Measurements from ENCODE around the gene SRP9.
A peak's percentile ranks its signal among the peaks of the same experiment; 100 is the strongest.
"Not testable (repeated sequence)": the region's sequence is repeated elsewhere in the genome, so short reads cannot be mapped to it uniquely, and the experiment has no call there.

SRP9 gene

DNA sequence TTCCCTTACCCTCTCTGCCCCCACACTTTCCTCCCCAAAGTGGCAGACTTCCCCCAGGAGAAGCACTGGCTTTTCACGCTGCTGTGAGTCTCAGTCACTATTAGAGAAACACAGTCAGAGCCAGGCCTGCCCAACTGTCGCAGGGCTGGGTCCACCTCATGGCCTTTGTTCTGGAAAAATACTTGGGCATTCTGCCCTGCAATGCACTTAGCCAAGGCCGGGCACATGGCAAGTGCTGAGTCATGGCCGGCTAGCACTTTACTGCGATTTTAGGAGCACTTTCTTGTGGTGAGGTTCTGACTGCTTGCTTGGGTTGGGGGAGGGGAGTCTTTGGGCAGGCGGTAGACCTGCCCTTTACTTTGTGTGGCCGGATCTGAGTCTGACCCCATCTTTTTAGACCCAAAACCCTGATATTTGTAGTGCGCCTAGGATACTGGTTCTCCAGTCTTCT, 40.0 kb downstream of the SRP9 start:
- peak; percentile 88 to 94 for DNase-seq

DNA sequence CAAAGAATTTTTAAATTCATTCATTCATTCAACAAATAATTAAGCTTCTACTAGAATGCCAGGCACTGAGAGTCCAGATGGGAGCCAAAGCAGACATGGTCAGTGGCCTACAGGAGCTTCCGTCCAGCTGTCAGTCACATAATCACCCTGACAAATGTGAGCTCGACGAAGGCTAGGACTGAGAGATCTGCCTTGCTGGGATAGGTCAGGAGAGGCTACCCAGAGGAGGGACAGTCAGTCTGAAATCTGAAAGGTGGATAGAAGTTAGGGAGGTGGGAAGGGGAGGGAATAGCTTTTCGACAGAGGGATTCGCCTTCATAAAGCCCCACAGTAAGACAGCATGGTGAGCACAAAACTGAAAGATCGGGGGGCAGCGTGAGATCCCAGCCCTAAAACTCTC, 40.6 kb downstream of the SRP9 start:
- DNase-seq: no peak

DNA sequence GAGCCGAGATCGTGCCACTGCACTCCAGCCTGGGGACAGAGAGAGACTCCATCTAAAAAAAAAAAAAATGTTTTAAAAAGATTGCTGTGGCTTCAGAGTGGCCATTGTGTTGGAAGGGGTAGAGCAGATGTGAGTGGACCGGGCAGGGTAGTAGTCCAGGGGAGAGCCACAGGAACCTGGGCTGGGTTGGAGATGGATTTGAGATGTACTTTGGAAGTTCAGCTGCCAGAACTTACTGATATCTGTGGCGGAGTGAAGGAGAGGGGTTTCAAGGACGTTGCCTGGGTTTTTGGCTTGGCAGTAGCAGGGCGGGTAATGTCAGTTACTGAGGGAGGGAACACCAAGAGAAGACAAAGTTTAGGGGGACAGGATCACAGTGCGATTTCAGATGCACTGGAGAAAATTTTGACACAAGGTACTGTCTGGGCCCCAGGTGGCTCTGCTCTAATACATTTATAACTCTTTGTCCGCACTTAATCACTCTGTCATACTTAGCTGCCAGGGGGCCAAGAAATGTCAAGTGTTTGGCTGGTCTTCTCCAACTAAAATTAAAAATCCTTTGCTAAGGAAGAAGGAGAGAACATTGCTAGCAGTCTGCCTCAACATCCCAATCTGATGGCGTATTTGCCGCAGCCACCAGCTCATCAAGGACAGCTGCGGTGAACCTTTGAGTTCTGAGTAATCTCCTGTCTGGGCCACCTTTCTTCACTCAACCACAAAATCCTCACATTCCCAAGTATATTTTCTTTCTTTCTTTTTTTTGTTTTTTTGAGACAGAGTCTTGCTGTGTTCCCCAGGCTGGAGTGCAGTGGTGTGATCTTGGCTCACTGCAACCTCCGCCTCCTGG, 41.9 kb downstream of the SRP9 start:
- no peak for DNase-seq

DNA sequence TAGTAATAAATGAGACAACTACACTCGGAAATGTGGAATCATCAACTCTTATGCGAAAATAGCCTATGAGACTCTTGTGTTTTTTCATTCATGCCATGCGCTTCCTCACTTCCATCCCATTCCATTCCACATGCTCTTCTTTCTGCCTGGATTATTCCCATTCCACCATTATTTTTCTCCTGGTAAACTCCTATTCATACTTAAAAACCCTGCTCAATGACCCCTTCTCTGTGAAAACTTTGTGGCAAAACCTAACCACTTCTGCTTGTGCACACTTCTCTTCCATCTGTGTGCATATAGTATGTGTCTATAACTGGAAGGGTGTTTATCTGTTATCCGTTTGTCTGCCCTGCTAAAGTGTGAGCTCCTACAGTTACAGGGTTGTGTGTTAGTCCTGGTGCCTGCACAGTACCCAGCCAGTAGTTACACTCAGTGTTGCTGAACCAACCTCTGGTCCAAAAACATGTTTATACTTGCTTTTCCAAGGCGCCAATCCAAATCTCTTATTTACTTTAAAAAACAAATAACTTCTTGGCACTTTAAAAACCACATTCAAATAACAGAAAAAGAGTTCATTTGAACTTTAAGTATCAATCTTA, 43.0 kb downstream of the SRP9 start:
- peak in 1 of 2 experiments; percentile 5 for DNase-seq

GRCh38 chr1:225822655-225823403, 45.2 kb downstream of the SRP9 start:
- no peak for DNase-seq

DNA sequence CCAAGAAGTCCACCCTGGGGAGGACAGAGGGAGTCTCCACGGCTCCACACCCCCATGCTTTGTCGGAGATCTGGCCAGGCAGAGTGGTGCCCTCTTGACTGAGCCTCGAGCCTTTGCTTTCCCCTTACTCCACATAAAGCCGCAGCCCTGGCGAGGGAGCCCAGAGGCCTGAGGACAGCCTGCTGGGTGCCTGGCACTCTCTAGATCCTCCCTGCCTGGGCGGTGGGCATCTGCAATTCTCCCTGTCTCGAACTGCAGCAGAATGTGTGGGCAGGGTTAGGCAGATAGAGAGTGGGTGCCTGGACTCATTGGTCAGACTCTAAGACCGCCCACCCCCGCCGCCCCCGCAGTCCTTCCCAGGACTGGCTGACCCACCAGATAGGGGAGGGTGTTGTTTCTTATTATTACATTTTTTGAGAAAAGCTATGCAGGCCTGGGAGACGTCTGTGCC, 46.2 kb downstream of the SRP9 start:
- DNase-seq: no peak

DNA sequence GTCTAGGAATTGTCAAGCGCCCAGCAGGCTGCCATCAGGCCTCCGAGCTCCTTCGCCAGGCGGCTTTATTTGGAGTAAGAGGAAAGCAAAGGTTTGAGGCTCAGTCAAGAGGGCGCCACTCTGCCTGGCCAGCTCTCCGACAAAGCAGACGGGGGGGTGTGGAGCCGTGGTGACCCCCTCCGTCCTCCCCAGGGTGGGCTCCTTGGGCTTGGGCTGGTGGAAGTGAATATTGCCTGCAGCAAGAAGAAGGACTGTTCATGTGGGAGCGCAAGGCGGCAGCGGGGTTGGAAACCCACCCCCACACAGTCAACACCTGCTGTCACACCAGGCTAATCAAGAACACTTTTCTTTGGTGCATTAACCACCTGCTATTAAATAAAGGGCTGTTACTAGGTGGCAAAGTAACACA, 46.9 kb downstream of the SRP9 start:
- no peak for DNase-seq

GRCh38 chr1:225825078-225825477, 47.5 kb downstream of the SRP9 start:
- DNase-seq: no peak

- no peak for DNase-seq
These were observed 48.0 kb downstream of the SRP9 start for GRCh38 chr1:225825607-225826007.

DNA sequence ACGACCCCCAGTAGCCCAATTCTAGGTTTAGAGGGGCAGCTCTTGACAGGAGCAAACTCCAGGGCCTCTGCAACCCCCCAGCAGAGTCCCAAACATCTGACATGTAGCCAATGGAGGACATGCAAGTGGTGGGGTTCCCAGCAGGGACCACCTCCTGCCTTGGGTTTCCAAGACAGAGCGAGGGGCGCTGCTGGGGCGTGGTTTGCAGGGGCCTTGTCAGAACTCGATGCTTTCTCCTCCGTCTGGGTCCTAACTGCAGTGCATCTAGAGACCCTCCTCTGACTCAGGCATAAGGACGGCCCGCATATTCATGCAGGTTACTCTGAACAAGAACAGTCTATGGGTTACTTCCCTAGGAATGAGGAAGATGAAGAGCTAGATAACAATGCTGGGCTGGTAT, 49.5 kb downstream of the SRP9 start:
- DNase-seq: no peak

DNA sequence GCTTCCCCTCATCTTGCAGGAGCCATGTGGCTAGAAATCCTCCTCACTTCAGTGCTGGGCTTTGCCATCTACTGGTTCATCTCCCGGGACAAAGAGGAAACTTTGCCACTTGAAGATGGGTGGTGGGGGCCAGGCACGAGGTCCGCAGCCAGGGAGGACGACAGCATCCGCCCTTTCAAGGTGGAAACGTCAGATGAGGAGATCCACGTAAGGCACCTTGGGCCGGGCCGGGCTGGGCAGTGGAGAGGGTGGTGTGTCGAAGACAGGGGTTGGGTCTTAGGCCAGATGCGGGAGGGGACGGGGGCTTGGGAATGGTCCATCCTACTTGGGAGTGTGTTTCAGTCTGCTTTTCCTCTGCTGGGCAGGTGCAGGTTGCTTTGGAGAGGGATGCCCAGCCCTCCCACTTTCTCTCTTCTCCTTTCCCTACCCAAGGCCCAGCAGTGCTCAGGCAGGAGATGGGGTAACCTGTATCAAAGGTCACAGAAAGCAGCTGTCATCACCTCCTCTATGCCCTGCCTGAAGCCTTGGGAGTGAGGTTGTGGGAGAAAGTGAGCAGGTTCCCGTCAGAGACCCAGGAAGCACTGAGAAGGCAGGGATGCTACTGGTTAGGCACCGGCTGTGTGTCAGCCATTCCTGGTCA, 51.2 kb downstream of the SRP9 start:
- no peak for DNase-seq

DNA sequence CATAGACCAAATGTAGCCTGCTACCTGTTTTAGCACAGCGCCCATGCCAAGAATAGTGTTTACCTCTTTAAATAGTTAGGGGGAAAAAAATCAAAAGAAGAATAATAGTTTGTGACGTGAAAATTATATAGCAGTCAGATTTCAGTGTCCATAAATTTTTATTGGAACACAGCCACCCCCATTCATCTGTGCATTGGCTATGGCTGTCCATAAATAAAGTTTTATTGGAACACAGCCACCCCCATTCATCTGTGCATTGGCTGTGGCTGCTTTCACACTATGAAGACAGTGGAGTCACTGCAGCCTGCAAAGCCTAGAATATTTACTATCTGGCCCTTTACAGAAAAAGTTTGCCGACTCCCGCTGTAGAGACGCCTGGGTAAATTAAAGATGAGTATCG, 53.2 kb downstream of the SRP9 start:
- peak; percentile 11 to 73 for DNase-seq

DNA sequence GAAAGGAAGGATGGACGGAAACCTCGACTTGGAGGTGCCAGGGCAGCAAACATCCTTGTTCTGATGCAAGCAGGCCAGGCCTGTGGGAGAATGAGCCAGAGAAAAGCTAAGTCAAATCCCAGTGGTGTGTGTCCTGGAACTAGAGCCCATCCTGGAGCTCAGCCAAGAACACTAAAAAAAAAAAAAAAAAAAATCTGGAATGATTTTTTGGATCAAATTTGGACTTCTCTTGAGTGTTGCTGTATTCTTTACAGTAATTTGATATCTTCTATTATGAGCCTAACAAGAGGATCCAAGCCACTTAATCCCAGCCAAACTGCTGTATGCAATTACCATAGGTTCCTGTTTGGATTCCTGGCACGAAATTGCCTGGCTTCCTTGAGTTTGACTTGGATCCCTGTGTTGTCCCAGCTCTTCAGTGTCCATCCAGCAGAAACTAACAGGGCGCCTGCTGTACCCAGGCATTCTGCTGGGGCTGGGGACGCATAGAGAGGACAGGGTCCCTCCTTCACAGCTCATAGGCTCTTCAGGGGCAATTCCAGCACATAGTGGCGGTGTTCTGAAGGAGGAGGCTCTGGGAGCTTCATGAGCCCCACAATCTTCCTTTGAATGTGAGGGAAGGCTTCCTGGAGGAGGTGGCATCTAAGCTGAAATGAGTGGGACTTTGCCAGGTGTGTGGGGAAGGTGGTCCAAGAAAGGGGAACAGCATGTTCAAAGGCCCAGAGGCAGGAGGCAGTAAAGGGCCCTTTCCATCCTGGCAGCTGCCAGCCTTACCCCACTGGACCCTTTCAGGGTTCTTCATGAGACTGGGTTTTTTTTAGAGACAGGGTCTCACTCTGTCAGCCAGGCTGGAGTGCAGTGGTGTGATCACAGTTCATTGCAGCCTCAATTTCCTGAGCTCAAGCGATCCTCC, 57.0 kb downstream of the SRP9 start:
- peak; percentile 97 to 99 for DNase-seq

GRCh38 chr1:225835856-225836255, 58.2 kb downstream of the SRP9 start:
- DNase-seq: peak; percentile 80 to 90

- DNase-seq: not testable (repeated sequence)
These were observed 58.7 kb downstream of the SRP9 start for GRCh38 chr1:225836296-225836695.

GRCh38 chr1:225838793-225839192, 61.2 kb downstream of the SRP9 start:
- DNase-seq: no peak
